BLaER1 treated with 17β-estradiol and CSF1 and Interleukin-3, amounts not matched to agents 10 nM and 100 nM (cell line): ENCODE measurements around the gene CFAP74.

ENCODE experiments used
- H3K27ac ChIP-seq, 11 experiments: shearing (Covaris generic); formaldehyde crosslinking; 2 replicates each; pipeline ENCODE4 v1.8.1; 2022
- H3K27me3 ChIP-seq, 11 experiments: shearing (Covaris generic); formaldehyde crosslinking; 2 replicates each; pipeline ENCODE4 v1.8.1; 2022
- H3K36me3 ChIP-seq, 11 experiments: shearing (Covaris generic); formaldehyde crosslinking; 2 replicates each; pipeline ENCODE4 v1.8.1; 2022
- H3K4me1 ChIP-seq, 10 experiments: shearing (Covaris generic); formaldehyde crosslinking; 2 replicates each; pipeline ENCODE4 v1.8.1; 2022
- H3K4me2 ChIP-seq, 11 experiments: shearing (Covaris generic); formaldehyde crosslinking; 2 replicates each; pipeline ENCODE4 v1.8.1; 2022
- H3K4me3 ChIP-seq, 10 experiments: shearing (Covaris generic); formaldehyde crosslinking; 2 replicates each; pipeline ENCODE4 v1.8.1; 2022
- H3K9ac ChIP-seq, 11 experiments: shearing (Covaris generic); formaldehyde crosslinking; 2 replicates each; pipeline ENCODE4 v1.8.1; 2022
- H3K9me3 ChIP-seq, 11 experiments: shearing (Covaris generic); formaldehyde crosslinking; replicated peaks in 1 of 11; 2 replicates each; pipeline ENCODE4 v1.8.1; 2022
- H4K20me1 ChIP-seq, 11 experiments: shearing (Covaris generic); formaldehyde crosslinking; 2 replicates each; pipeline ENCODE4 v1.8.1; 2022
- Cebpa-rat ChIP-seq, 11 experiments: shearing (Covaris generic); IDR thresholded peaks; 2 replicates each; pipeline ENCODE4 v1.8.1; 2022

Gene CFAP74

DNA sequence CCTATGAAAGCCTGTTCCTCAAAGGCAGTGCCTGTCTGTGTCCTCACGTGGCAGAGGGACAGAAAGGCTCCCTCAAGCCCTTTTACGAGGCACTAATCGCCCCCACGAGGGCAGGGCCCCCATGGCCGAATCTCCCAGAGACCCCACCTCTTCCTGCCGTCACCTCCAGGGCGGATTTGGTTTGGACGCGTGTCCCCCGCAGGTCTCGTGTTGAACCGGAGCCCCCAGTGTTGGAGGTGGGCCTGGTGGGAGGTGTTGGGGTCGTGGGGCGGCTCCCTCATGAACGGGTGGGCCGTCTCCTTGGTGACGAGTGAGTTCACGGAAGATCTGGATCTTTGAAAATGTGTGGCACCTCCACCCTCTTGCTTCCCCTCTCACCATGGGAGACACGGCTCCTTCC, 27.6 kb downstream of the CFAP74 start:
- no peak overlapping the region for H3K9ac ChIP-seq
- H3K36me3 ChIP-seq = no peaks in the 10 kb centered on the region
- H3K9me3 ChIP-seq = peaks cover 6 to 17% (median 13%) of the 10 kb centered on the region in 11 experiments; a peak in 17 of 22 replicates
- TF ChIP-seq Cebpa-rat (IDR thresholded peaks at IDR 0.05) = no peak
- no peaks in the 10 kb centered on the region; a peak in 1 of 22 replicates for H3K27me3 ChIP-seq
- peaks cover 23 to 54% (median 40%) of the 10 kb centered on the region in 10 experiments for H3K4me1 ChIP-seq
- H3K4me3 ChIP-seq = no peak overlapping the region
- no peaks in the 10 kb centered on the region; a peak in 1 of 22 replicates for H4K20me1 ChIP-seq
- H3K27ac ChIP-seq = no peak overlapping the region
- H3K4me2 ChIP-seq = peak overlapping the region in 7 of 11 experiments; percentile 6 to 70 (median 7); a peak in 8 of 22 replicates

DNA sequence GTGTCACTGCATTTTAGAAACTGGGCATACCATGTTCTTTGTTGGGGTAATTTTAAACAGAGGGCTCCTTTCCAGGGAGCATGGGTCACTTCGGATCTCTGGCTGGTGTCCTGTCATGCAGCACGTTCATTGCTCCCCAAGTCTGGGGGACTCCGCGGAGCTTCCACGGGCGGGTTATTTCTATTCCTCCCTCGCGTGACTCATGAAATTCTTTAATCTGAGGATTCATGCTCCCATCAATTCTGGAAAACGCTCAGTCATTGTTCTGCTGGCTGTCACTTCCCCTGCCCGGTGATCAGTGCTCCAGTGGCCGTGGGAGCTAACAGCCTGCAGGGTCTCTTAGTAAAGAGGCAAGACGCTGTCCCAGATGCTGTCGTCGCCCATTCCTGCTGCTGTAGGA, 28.1 kb downstream of the CFAP74 start:
- H3K4me3 ChIP-seq = no peak overlapping the region
- no peak overlapping the region for H3K27ac ChIP-seq
- H3K27me3 ChIP-seq = no peaks in the 10 kb centered on the region; a peak in 1 of 22 replicates
- H3K9me3 ChIP-seq = peaks cover 3 to 12% (median 9%) of the 10 kb centered on the region in 11 experiments; a peak in 17 of 22 replicates
- H3K36me3 ChIP-seq = no peaks in the 10 kb centered on the region
- no peak overlapping the region for H3K9ac ChIP-seq
- H4K20me1 ChIP-seq = no peaks in the 10 kb centered on the region; a peak in 1 of 22 replicates
- TF ChIP-seq Cebpa-rat (IDR thresholded peaks at IDR 0.05) = no peak
- H3K4me1 ChIP-seq = peaks cover 23 to 54% (median 40%) of the 10 kb centered on the region in 10 experiments
- peak overlapping the region in 7 of 11 experiments; percentile 6 to 70 (median 7); a peak in 8 of 22 replicates for H3K4me2 ChIP-seq

DNA sequence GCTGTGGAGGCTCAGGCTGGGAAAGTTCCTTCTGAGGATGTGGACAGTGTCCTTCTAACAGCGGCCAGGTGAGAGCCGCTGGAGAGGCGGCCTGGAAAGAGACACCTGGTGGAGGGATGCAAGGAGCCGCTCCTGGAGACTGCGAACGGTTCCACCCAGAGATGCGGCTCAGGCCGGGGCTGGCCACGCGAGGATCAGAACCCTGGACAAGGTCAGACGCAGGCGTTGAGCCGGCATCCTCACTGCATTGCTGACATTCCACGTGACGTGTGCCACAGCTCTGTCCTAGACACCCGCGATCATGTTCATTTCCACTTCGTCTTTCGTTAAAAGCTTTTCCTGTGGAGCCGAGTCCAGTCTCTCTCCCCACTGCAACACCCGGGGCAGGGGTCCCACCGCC, 28.8 kb downstream of the CFAP74 start:
- no peak overlapping the region for H3K9ac ChIP-seq
- no peak overlapping the region for H3K4me3 ChIP-seq
- H3K36me3 ChIP-seq = no peaks in the 10 kb centered on the region
- H3K4me2 ChIP-seq = peak overlapping the region in 5 of 11 experiments; percentile 6 to 70 (median 36); a peak in 5 of 22 replicates
- no peak overlapping the region for H3K27ac ChIP-seq
- peaks cover 0 to 5% (median 0%) of the 10 kb centered on the region in 11 experiments; a peak in 3 of 22 replicates for H4K20me1 ChIP-seq
- no peaks in the 10 kb centered on the region; a peak in 1 of 22 replicates for H3K27me3 ChIP-seq
- TF ChIP-seq Cebpa-rat (IDR thresholded peaks at IDR 0.05) = no peak
- peaks cover 0 to 7% (median 5%) of the 10 kb centered on the region in 11 experiments; a peak in 9 of 22 replicates for H3K9me3 ChIP-seq
- H3K4me1 ChIP-seq = peaks cover 23 to 57% (median 41%) of the 10 kb centered on the region in 10 experiments

DNA sequence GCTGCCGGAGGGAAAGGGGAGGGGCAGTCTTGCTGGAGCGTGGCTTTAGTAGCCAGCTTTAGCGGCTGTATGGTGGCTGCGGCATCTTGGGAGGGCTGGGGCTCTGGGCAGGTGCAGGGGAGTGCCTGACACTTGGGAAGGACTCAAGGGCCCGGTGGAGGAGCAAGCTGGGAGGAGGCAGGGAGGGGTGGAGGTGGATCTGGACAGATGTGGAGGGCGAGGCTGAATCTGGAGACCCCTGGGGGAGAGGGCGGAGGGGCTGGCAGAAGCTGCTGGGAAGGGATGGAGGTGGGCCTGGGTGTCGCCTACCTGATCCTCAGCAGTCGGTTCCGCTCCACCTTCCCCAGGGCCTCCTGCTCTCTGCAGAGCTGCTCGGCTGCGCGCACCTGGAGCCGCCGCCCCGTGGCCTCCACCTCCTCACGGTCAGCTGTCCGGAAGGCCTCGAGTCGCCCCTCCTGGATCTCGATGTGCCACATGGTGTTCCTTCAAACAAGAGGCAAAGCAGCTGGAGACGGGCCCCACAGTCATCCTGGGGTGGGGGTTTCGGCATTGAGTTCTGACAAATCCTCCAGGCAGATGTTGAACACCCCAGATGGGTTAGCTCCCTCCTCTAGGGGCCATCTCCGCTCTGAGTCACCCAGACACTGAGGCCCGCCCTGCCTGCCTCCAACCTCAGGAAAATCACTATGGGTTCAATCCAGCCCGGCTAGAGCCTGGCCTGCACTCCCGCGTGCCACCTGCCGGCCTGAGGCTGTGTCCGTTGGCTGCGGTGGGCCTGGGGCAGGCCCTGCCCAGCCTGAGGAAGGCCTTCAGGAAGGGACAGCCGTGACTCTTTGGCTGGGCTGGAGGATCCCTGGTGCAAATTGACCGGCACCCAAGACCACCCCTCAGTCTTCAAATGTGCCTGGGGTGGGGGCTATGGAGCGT, 29.6 kb downstream of the CFAP74 start:
- H3K27me3 ChIP-seq = no peaks in the 10 kb centered on the region; a peak in 1 of 22 replicates
- peaks cover 23 to 59% (median 41%) of the 10 kb centered on the region in 10 experiments for H3K4me1 ChIP-seq

DNA sequence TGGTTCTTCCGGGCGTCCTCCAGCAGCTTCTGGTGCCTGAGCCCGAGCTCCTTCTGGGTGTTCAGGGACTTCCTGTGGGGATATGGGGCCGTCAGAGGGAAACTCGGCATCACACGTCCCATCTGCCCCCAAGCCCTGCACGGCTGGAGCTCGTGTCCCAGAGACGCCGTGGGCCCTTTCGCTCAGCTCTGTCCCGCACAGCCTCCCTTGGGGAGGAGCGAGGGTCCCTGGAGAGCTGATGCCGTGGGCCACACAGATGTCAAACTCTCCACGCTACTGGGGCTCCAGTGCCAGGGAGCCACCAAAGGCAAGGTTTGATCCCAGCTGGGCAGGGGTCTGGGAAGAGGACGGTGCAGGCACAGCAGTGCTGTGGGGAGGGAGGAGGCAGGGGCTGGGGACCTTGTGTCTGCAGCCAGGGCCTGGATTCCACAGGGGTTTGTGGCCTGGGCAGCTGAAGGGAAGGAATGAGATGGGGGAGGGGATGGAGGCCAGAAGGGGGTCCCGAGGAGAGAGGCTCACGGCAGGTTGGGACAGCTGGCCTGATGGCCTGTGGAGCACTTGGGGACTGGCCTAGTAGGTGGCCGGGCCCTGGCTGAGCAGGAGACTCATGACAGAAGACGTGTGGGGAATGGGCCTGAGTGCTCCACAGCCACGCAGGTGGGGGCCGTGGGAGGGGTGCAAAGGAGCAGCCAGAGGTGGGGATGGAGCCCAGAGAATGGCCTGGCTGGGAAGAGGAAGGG, 30.4 kb downstream of the CFAP74 start:
- H3K27ac ChIP-seq = peak overlapping the region in 4 of 11 experiments; percentile 0 to 32 (median 28); a peak in 4 of 22 replicates
- no peak overlapping the region for H3K4me3 ChIP-seq
- peak overlapping the region; percentile 36 to 89 (median 85); a peak in 20 of 22 replicates for H3K4me2 ChIP-seq
- no peaks in the 10 kb centered on the region for H3K36me3 ChIP-seq
- peaks cover 0 to 8% (median 0%) of the 10 kb centered on the region in 11 experiments; a peak in 3 of 22 replicates for H4K20me1 ChIP-seq
- peaks cover 0 to 6% (median 0%) of the 10 kb centered on the region in 11 experiments; a peak in 2 of 22 replicates for H3K9me3 ChIP-seq
- TF ChIP-seq Cebpa-rat (IDR thresholded peaks at IDR 0.05) = no peak
- H3K4me1 ChIP-seq = peaks cover 23 to 62% (median 46%) of the 10 kb centered on the region in 10 experiments
- peak overlapping the region in 5 of 11 experiments; percentile 11 to 54 (median 42); a peak in 8 of 22 replicates for H3K9ac ChIP-seq
- H3K27me3 ChIP-seq = no peaks in the 10 kb centered on the region; a peak in 1 of 22 replicates

More for the DNA sequence above, 29.6 kb downstream of the CFAP74 start:
- peaks cover 0 to 8% (median 0%) of the 10 kb centered on the region in 11 experiments; a peak in 3 of 22 replicates for H4K20me1 ChIP-seq
- peaks cover 0 to 6% (median 0%) of the 10 kb centered on the region in 11 experiments; a peak in 2 of 22 replicates for H3K9me3 ChIP-seq
- no peak overlapping the region; a peak in 2 of 22 replicates for H3K27ac ChIP-seq
- no peak overlapping the region for H3K4me3 ChIP-seq
- H3K36me3 ChIP-seq = no peaks in the 10 kb centered on the region
- no peak for TF ChIP-seq Cebpa-rat (IDR thresholded peaks at IDR 0.05)
- H3K9ac ChIP-seq = peak overlapping the region in 1 of 11 experiments; percentile 54; a peak in 3 of 22 replicates
- peak overlapping the region in 9 of 11 experiments; percentile 72 to 89 (median 87); a peak in 18 of 22 replicates for H3K4me2 ChIP-seq

DNA sequence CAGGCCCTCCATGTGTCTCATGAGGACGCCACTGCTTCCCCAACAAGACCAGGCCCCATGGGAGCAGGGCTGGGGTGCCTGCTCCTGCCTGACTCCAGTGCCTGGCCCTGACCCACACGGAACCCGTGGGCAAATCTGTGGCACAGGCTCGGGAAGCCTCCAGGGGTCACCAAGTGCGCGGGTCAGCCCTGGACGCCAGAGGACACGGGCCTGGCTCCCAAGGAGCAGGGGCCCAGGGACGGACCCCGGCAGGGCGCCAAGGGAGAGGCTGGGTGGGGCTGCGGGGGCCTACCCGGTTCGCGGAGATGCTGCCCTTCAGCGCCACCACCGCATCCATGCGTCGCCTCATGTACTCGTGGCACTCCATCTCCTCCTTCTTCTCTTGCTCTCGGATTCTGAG, 31.9 kb downstream of the CFAP74 start:
- Histone ChIP-seq H3K4me2 (no peak overlapping the region), H3K4me3 (no peak overlapping the region), H3K9me3 (peaks cover 0 to 6% (median 0%) of the 10 kb centered on the region in 11 experiments; a peak in 2 of 22 replicates), H3K9ac (no peak overlapping the region), H3K27me3 (peaks cover 0 to under 1% (median 0%) of the 10 kb centered on the region in 11 experiments; a peak in 1 of 22 replicates), H3K36me3 (no peaks in the 10 kb centered on the region), H3K4me1 (peaks cover 27 to 58% (median 39%) of the 10 kb centered on the region in 10 experiments), H3K27ac (no peak overlapping the region), H4K20me1 (peaks cover 0 to 8% (median 0%) of the 10 kb centered on the region in 11 experiments; a peak in 3 of 22 replicates)
- no peak for TF ChIP-seq Cebpa-rat (IDR thresholded peaks at IDR 0.05)

DNA sequence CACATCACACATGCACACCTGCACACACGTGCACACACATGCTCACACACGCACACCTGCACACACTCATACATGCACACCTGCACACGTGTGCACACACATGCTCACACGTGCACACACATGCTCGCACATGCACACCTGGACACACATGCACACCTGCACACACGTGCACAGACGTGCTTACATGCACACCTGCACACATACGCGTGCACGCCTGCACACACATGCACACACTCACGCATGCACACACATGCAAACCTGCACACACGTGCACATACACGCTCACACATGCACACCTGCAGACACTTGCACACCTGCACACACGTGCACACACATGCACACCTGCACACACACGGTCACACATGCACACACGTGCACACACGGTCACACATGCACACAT, 32.6 kb downstream of the CFAP74 start:
- Histone ChIP-seq H3K4me1 (peaks cover 31 to 59% (median 40%) of the 10 kb centered on the region in 10 experiments), H3K27me3 (peaks cover under 1 to 7% (median 4%) of the 10 kb centered on the region in 11 experiments; a peak in 15 of 22 replicates)
- no peak for TF ChIP-seq Cebpa-rat (IDR thresholded peaks at IDR 0.05)

More for the DNA sequence above, 32.6 kb downstream of the CFAP74 start:
- no peak overlapping the region for H3K27ac ChIP-seq
- H3K4me2 ChIP-seq = no peak overlapping the region
- no peak overlapping the region for H3K4me3 ChIP-seq
- H3K36me3 ChIP-seq = no peaks in the 10 kb centered on the region
- H3K9ac ChIP-seq = no peak overlapping the region
- H4K20me1 ChIP-seq = peaks cover 0 to 8% (median 0%) of the 10 kb centered on the region in 11 experiments; a peak in 3 of 22 replicates
- peaks cover 0 to 4% (median 0%) of the 10 kb centered on the region in 11 experiments; a peak in 2 of 22 replicates for H3K9me3 ChIP-seq
